Ascending aorta (tissue), 2 donors: ENCODE data around the gene DYSF. TPM values are rescaled to one million over a fixed set of nuclear protein-coding genes. Genes with fewer than 3 reads are reported as not detected.

ENCODE experiments used
- DNase-seq, 2 donors: peaks; one replicate each; pipeline ENCODE4 v3.0.0-alpha.2; 2019; ENCODE audit warnings: low spot score in 2 of 2
- H3K27ac ChIP-seq, 2 donors: fragments of 200-600 bp; sonication (generic); one replicate each; pipeline ENCODE4 v1.5.1; 2016 to 2017; ENCODE audit warnings: mild to moderate bottlenecking in 1 of 2
- H3K27me3 ChIP-seq: fragments of 200-600 bp; sonication (generic); one replicate; pipeline ENCODE4 v1.5.1; 2017
- H3K36me3 ChIP-seq, 2 donors: fragments of 200-600 bp; sonication (generic); one replicate each; pipeline ENCODE4 v1.5.1; 2016
- H3K4me1 ChIP-seq, 2 donors: fragments of 200-600 bp; sonication (generic); one replicate each; pipeline ENCODE4 v1.5.1; 2016 to 2017; ENCODE audit warnings: mild to moderate bottlenecking in 1 of 2
- H3K4me3 ChIP-seq, 2 donors: fragments of 200-600 bp; sonication (generic); one replicate each; pipeline ENCODE4 v1.5.1; 2016 to 2017; ENCODE audit warnings: mild to moderate bottlenecking in 1 of 2
- H3K9me3 ChIP-seq, 2 donors: fragments of 200-600 bp; sonication (generic); one replicate each; pipeline ENCODE4 v1.5.1; 2016
- CTCF ChIP-seq, 3 experiments: fragments of 200-600 bp in 2 of 3; fragments of 450-650 bp in 1 of 3; sonication (generic) in 2 of 3; IDR thresholded peaks; one replicate each; pipeline ENCODE4 v1.5.1; 2016 to 2019; ENCODE audit warnings: antibody characterized with exemption in 3 of 3, mild to moderate bottlenecking in 1 of 3, moderate library complexity in 1 of 3
- intact Hi-C: fragments of 100-400 bp; cut with DNase I; formaldehyde crosslinking; loops from one replicate; pipeline ENCODE4 v1.15.1; 2023
- total RNA-seq: library from RNA; depleted of rRNA; stranded (reverse); fragments of >200 nt; gene quantifications from one replicate; pipeline ENCODE4 v1.1.0, GENCODE V29; 2016

The DYSF gene
- total RNA-seq, 1 donor from 2014 or later = 58.3 TPM

- no peak for TF ChIP-seq CTCF (IDR thresholded peaks at IDR 0.05)
- Histone ChIP-seq H3K9me3 (no peaks in the 10 kb centered on the region), H3K27me3 (no peaks in the 10 kb centered on the region), H3K4me3 (no peak overlapping the region), H3K36me3 (no peaks in the 10 kb centered on the region), H3K27ac (peak overlapping the region; percentile 91), H3K4me1 (peaks cover 30 to 73% of the 10 kb centered on the region in 2 donors)
- intact Hi-C loops = loop anchor here (5.0 kb wide), 5 partner anchors 67 to 653 kb away; partner anchors contain the start of gene CYP26B1
- peak in 1 of 2 donors; percentile 31 for DNase-seq
Observed at GRCh38 chr2:71714601-71715240, 261.4 kb downstream of the DYSF start.

- TF ChIP-seq CTCF (IDR thresholded peaks at IDR 0.05) = no peak
- Histone ChIP-seq H3K27ac (peak overlapping the region; percentile 91), H3K4me3 (no peak overlapping the region), H3K4me1 (peaks cover 36 to 78% of the 10 kb centered on the region in 2 donors), H3K27me3 (no peaks in the 10 kb centered on the region), H3K9me3 (no peaks in the 10 kb centered on the region), H3K36me3 (no peaks in the 10 kb centered on the region)
- intact Hi-C loops = loop anchor here (5.0 kb wide), 5 partner anchors 68 to 652 kb away; partner anchors contain the start of gene CYP26B1
- peak in 1 of 2 donors; percentile 58 for DNase-seq
Observed at GRCh38 chr2:71715241-71715750, 261.9 kb downstream of the DYSF start.

GRCh38 chr2:71715951-71716696 is 262.8 kb downstream of the DYSF start:
- Histone ChIP-seq H3K4me1 (peaks cover 38 to 78% of the 10 kb centered on the region in 2 donors), H3K27me3 (no peaks in the 10 kb centered on the region), H3K9me3 (no peaks in the 10 kb centered on the region), H3K27ac (peak overlapping the region; percentile 91), H3K36me3 (no peaks in the 10 kb centered on the region), H3K4me3 (peak overlapping the region in 1 of 2 donors; percentile 1)
- TF ChIP-seq CTCF (IDR thresholded peaks at IDR 0.05) = no peak
- intact Hi-C loops = loop anchor here (2.0 to 5.0 kb wide), 7 partner anchors 15 to 651 kb away; partner anchors contain the start of gene CYP26B1
- DNase-seq = no peak

- no peaks in the 10 kb centered on the region for H3K36me3 ChIP-seq
- peaks cover 41 to 76% of the 10 kb centered on the region in 2 donors for H3K4me1 ChIP-seq
- peak; percentile 91 to 98 for DNase-seq
- peak overlapping the region in 1 of 2 donors; percentile 1 for H3K4me3 ChIP-seq
- no peaks in the 10 kb centered on the region for H3K27me3 ChIP-seq
- no peaks in the 10 kb centered on the region for H3K9me3 ChIP-seq
- intact Hi-C loops = loop anchor here (2.0 to 5.0 kb wide), 7 partner anchors 16 to 650 kb away; partner anchors contain the start of gene CYP26B1
- peak overlapping the region; percentile 91 for H3K27ac ChIP-seq
- no peak for TF ChIP-seq CTCF (IDR thresholded peaks at IDR 0.05)
Observed at GRCh38 chr2:71716697-71717624, 263.6 kb downstream of the DYSF start.

- peak in 1 of 2 donors; percentile 54 for DNase-seq
- Histone ChIP-seq H3K27me3 (no peaks in the 10 kb centered on the region), H3K27ac (peak overlapping the region; percentile 91), H3K4me1 (peaks cover 41 to 74% of the 10 kb centered on the region in 2 donors), H3K9me3 (no peaks in the 10 kb centered on the region), H3K4me3 (no peak overlapping the region), H3K36me3 (no peaks in the 10 kb centered on the region)
- TF ChIP-seq CTCF (IDR thresholded peaks at IDR 0.05) = no peak
- intact Hi-C loops = loop anchor here (5.0 kb wide), 5 partner anchors 71 to 649 kb away; partner anchors contain the start of gene CYP26B1
Observed at GRCh38 chr2:71718686-71719085, 265.3 kb downstream of the DYSF start.
